Measurements from ENCODE around the gene CLDN17. TPM values are rescaled to one million over a fixed set of nuclear protein-coding genes. Genes with fewer than 3 reads are reported as not detected.

CLDN17 gene
- total RNA-seq, 1 donor from 2014 or later = not detected

DNA sequence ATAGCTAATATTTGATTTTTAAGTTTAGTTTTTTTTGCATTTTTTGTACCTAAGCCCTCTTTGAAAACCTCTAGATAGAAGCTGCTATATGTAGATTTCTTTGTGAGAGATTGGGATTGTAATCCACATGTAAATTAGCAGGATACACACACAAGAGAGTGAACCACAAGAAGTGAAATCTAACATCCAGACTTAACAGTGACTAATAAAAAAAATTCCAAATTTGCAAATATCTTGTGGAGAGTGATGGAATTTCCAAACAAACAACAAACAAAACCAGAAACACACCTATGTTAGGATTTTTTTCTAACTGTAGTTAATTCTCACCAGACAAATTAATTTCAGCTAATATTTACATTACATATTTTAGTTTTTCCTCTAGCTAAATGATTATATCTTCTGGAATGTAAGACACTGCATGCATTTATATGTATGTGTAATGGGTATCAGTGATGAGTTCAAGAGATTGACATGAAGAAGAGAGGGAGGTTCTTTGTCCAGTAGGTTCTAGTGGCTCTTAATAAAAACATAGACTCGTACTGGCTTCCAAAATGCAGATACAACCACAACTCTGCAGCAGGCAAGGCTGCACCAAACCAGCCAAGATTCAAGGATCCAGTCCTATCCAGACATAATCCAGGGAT is 12.8 kb downstream of the CLDN17 start:
- intact Hi-C loops (cut with DNase I) = no loop called here
- ATAC-seq = no peak

DNA sequence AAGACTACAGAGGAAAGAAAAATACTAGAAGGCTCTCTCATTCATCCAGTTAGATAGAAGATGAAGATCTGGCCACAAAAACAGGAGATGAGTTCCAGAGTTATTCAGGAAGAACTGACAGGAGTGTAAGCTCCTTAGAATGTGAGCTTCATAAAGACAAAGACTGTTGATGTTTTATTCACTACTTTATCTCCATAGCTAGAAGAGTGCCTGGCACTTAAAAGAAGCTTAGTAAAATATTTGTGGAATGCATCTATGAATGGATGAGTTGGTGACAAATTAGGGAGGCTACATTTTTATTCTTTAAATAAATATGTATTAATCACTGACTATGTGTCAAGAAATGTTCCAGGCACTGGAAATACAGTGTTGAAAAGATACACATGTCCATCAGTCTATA is 13.8 kb downstream of the CLDN17 start:
- ATAC-seq = no peak
- H3K9me3 ChIP-seq = no peaks in the 10 kb centered on the region
- intact Hi-C loops (cut with DNase I) = no loop called here

More for the DNA sequence above, 12.8 kb downstream of the CLDN17 start:
- Histone ChIP-seq H3K27ac (no peak overlapping the region), H3K4me3 (no peak overlapping the region), H3K9me3 (no peaks in the 10 kb centered on the region), H3K36me3 (no peaks in the 10 kb centered on the region), H3K4me1 (no peaks in the 10 kb centered on the region), H3K27me3 (ENCODE audit: low read depth) (no peaks in the 10 kb centered on the region)
- DNase-seq = no peak
- TF ChIP-seq, protein P1, sequence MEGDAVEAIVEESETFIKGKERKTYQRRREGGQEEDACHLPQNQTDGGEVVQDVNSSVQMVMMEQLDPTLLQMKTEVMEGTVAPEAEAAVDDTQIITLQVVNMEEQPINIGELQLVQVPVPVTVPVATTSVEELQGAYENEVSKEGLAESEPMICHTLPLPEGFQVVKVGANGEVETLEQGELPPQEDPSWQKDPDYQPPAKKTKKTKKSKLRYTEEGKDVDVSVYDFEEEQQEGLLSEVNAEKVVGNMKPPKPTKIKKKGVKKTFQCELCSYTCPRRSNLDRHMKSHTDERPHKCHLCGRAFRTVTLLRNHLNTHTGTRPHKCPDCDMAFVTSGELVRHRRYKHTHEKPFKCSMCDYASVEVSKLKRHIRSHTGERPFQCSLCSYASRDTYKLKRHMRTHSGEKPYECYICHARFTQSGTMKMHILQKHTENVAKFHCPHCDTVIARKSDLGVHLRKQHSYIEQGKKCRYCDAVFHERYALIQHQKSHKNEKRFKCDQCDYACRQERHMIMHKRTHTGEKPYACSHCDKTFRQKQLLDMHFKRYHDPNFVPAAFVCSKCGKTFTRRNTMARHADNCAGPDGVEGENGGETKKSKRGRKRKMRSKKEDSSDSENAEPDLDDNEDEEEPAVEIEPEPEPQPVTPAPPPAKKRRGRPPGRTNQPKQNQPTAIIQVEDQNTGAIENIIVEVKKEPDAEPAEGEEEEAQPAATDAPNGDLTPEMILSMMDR (IDR thresholded peaks at IDR 0.05) = no peak

DNA sequence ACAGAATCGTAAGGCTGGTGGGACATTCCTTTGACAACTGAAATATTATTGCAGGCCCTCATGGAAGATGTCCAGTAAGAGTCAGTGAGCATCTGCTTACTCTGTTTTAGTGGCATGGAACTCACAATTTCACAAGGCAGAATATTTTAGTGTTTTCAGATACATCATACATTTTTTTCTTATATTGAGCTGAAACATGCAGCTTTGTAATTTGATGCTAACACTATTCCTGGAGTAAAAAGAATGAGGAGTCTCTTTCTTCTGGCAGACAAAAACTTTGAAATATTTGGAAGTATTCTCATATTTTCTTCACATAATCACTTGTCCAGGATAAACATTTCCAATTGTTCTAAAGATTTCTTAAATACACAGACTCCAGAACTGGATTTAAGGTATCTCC is 17.7 kb downstream of the CLDN17 start:
- TF ChIP-seq, protein P1 (IDR thresholded peaks at IDR 0.05) = no peak
- Histone ChIP-seq H3K36me3 (no peaks in the 10 kb centered on the region), H3K4me3 (no peak overlapping the region), H3K27me3 (ENCODE audit: low read depth) (no peaks in the 10 kb centered on the region), H3K4me1 (no peaks in the 10 kb centered on the region), H3K9me3 (no peaks in the 10 kb centered on the region), H3K27ac (no peak overlapping the region)
- DNase-seq (no peak), ATAC-seq (no peak)
- intact Hi-C loops (cut with DNase I) = no loop called here

More for the DNA sequence above, 13.8 kb downstream of the CLDN17 start:
- Histone ChIP-seq H3K27ac (no peak overlapping the region), H3K4me3 (no peak overlapping the region), H3K4me1 (no peaks in the 10 kb centered on the region), H3K36me3 (no peaks in the 10 kb centered on the region), H3K27me3 (ENCODE audit: low read depth) (no peaks in the 10 kb centered on the region)
- TF ChIP-seq, protein P1 (IDR thresholded peaks at IDR 0.05) = no peak
- DNase-seq = no peak

DNA sequence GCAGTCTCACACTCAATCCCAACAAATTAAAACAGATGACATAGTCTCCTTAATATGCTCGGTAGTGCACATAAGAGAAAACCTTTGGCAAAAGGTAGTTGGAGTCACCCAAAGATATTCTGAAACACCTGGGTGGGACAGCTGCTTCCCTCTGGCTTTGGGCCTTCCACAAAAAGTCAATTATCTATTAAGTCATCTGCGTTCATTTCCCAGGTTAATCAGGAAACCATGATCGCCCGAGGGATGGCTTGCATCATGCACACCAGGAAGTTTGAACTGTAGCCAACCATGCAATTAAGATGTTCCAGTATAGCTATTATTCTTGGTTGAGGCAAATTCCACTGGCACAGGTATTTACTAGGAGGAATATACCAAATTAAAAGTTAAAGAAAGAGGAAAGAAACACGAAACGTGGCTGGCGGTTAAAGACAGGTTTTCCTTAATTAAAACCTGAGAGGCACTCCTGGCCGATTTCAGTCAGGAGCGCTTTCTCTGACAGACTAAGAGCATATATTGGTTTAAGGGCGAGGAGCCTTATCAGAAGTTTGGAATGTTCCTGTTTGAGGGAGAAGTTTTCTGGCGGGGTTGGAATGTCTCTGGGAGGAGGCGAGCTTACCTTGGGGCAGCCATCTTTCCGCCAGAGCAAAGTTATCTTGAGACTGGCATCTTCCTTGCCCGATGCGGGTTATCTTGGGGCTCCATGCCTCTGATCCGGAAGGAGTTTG is 19.9 kb downstream of the CLDN17 start:
- no peaks in the 10 kb centered on the region for H3K4me1 ChIP-seq
- TF ChIP-seq, protein P1 (IDR thresholded peaks at IDR 0.05) = no peak
- no peak for ATAC-seq
- no peaks in the 10 kb centered on the region for H3K27me3 ChIP-seq (ENCODE audit: low read depth)
- intact Hi-C loops (cut with DNase I) = no loop called here
- H3K4me3 ChIP-seq = no peak overlapping the region
- H3K36me3 ChIP-seq = no peaks in the 10 kb centered on the region
- no peaks in the 10 kb centered on the region for H3K9me3 ChIP-seq
- no peak overlapping the region for H3K27ac ChIP-seq
- no peak for DNase-seq

DNA sequence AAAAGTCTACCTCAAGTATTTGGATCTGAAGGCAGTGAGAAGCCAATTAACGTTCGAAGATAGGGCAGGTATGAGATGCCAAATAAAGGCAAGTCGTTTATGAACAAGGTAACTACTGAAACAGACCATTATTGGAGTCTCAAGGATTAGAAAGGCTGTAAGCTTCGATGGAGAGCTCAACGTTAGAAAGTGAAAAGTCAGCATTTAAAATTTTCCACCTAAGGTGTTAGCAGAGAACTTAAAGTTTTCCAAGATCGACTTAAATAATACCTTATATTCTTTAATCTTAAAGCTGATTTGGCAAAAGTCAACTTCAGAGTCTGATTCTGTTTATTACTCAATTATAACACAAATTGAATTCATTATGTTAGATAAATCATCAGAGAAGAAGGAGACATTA is 28.1 kb downstream of the CLDN17 start:
- DNase-seq = no peak
- TF ChIP-seq, protein P1 (IDR thresholded peaks at IDR 0.05) = no peak
- Histone ChIP-seq H3K4me3 (no peak overlapping the region), H3K36me3 (no peaks in the 10 kb centered on the region), H3K27ac (no peak overlapping the region), H3K9me3 (no peaks in the 10 kb centered on the region), H3K4me1 (no peaks in the 10 kb centered on the region), H3K27me3 (ENCODE audit: low read depth) (no peaks in the 10 kb centered on the region)
- ATAC-seq = no peak
- intact Hi-C loops (cut with DNase I) = no loop called here

Data from lower lobe of right lung (tissue), 2 donors.